OCI-LY7 (cell line): ENCODE measurements around the gene CNR2.

Experiments
- CTCF ChIP-seq: fragments of 200-600 bp; sonication (generic); conservative IDR thresholded peaks from 2 replicates; pipeline ENCODE4 v1.5.1; 2014; ENCODE audit warnings: mild to moderate bottlenecking, antibody characterized with exemption, low read length, moderate library complexity, mixed read lengths
- EZH2phosphoT487 ChIP-seq: fragments of 200-600 bp; sonication (generic); IDR thresholded peaks from 2 replicates; pipeline ENCODE4 v1.6.1; 2018; ENCODE audit warnings: low read depth, borderline replicate concordance, mild to moderate bottlenecking, mixed run types, antibody characterized with exemption, low read length, moderate library complexity, mixed read lengths

- TF ChIP-seq CTCF, result no peak
- TF ChIP-seq EZH2phosphoT487, result no peak
Observed at GRCh38 chr1:23865543-23865930, 47.6 kb downstream of the CNR2 start.
